ENCODE measurements around the gene PALD1.

PALD1 gene

GRCh38 chr10:70508912-70509756, 30.6 kb downstream of the PALD1 start:
- DNase-seq = no peak

- DNase-seq = no peak
These were observed 31.2 kb downstream of the PALD1 start for GRCh38 chr10:70509757-70510147.

DNA sequence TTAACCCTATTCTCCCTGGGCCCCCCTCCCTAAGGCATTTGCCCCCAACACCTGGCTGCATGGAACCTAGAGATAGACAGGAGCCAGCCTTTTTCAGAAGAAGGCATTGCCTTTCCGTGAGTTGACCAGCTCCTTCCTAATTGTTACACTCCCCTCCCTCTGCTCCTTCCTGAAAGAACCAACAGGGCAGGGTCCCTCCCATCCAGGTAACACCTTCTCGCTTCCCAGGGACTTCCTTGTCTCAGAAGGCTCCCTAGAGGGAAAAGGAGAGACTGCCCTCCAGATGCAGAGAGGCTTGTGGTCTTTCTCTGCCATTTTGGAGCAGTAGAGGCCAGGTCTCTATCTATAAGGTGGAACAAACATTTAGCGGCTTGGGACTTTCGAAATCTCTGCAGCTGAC, 31.9 kb downstream of the PALD1 start:
- DNase-seq = no peak

GRCh38 chr10:70510904-70511303, 32.3 kb downstream of the PALD1 start:
- DNase-seq = no peak

- DNase-seq = no peak
These were observed 33.6 kb downstream of the PALD1 start for GRCh38 chr10:70512149-70512639.

GRCh38 chr10:70513848-70514309, 35.3 kb downstream of the PALD1 start:
- no peak for DNase-seq

GRCh38 chr10:70514591-70514990, 36.0 kb downstream of the PALD1 start:
- DNase-seq = no peak

- no peak for DNase-seq
These were observed 36.6 kb downstream of the PALD1 start for GRCh38 chr10:70515035-70515667.

- peak; percentile 36 for DNase-seq
These were observed 40.1 kb downstream of the PALD1 start for GRCh38 chr10:70518695-70519094.

DNA sequence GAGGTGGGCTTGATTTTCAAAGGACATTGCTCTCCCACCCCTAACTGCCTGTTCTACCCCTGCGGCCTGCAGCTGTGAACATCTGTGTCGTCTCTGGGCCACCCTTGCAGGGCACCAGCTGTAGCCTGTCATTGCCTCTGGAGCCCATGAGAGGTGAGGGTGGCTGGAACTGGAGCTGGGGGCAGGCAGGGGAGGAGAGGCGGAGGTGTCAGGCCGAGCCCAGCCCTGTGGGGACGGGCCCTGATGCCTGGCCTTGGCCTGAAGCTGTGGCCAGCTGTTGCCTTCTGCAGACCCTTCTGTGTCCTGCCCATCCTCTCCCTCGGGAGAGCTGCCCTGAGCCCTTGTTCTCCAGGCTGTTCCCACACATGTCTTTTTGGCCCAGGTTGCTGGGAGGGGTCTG, 44.5 kb downstream of the PALD1 start:
- DNase-seq = no peak

- DNase-seq = no peak
These were observed 45.0 kb downstream of the PALD1 start for GRCh38 chr10:70523549-70523948.

GRCh38 chr10:70528314-70528713, 49.7 kb downstream of the PALD1 start:
- DNase-seq = no peak

GRCh38 chr10:70528741-70529362, 50.3 kb downstream of the PALD1 start:
- peak; percentile 6 for DNase-seq

GRCh38 chr10:70529848-70530247, 51.3 kb downstream of the PALD1 start:
- no peak for DNase-seq

DNA sequence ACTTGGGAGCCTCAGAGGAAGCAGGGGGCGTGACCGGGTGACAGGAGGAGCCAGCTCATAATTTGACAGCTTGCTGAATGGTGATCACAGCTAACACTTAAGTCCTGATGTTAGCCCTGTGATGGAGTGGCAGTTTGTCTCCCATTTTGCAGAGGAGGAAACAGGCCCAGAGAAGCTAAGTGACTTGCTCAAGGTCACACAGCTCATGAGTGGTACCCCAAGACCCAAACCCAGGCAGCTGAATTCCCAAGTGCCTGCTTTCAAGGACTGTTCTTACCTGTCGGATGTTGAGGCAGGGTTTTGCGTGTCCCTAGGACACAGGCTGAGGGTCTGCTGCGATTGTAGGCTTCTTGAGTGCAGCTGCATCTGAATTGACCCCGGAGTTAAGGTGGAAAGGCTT, 51.7 kb downstream of the PALD1 start:
- DNase-seq = no peak

GRCh38 chr10:70532554-70533188, 54.1 kb downstream of the PALD1 start:
- no peak for DNase-seq

DNA sequence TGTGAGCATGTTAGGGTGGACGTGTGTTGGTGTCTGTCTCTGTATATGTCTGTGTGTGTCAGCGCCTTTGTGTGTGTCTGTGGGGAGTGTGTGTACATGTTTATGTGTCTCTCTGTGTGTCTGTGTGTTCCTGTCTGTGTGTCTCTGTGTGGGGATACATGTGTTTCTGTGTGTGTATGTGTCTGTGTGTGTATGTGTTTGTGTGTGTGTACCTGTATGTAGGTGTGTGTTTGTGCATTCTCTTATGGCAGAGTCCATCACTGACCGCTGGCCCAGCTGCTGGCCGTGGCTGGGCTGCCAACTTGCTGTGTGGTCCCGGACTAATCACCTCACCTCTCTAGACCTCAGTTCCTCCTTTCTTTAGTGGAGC, 54.6 kb downstream of the PALD1 start:
- no peak for DNase-seq

- no peak for DNase-seq
These were observed 55.7 kb downstream of the PALD1 start for GRCh38 chr10:70534281-70534680.

- no peak for DNase-seq
These were observed 56.4 kb downstream of the PALD1 start for GRCh38 chr10:70535001-70535400.

GRCh38 chr10:70535451-70535850, 56.9 kb downstream of the PALD1 start:
- no peak for DNase-seq

GRCh38 chr10:70536196-70536861, 57.8 kb downstream of the PALD1 start:
- no peak for DNase-seq

- no peak for DNase-seq
These were observed 59.0 kb downstream of the PALD1 start for GRCh38 chr10:70537398-70538194.
